HCT116 (cell line): ENCODE measurements around the gene SH3BP1.

ENCODE experiments used
- RAD21 ChIP-seq: IDR thresholded peaks from 2 replicates; pipeline ENCODE4 v1.6.1; 2012; ENCODE audit warnings: low read depth, mild to moderate bottlenecking
- YY1 ChIP-seq: IDR thresholded peaks from 2 replicates; pipeline ENCODE4 v1.6.1; 2011; ENCODE audit warnings: low read length, low read depth, moderate library complexity, mild to moderate bottlenecking; ENCODE audit not compliant: insufficient replicate concordance; ENCODE audit errors: extremely low read depth

DNA sequence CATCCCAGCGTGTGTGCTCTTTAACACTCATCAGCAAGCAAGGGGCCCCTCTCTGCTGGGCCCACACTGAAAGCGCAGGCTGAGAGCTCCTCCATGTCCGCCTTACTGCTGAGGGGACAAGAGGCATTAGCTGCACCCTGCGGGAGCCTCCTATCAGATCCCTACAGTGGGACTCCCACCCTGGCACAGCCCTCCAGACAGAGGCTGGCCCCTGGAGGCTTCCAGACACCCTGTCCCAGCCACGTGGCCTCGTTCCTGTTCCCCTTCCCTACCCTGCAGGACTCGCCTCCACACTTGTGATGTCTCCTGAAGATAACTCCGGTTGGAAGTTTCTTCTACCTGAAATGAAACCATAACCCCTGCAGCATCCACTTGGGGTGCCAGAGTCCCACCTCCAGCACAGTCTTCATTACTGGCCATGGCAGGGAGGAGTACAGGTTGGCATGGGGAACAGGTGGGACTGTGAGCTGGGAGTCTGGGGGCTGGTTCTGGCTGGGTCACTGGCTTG lies 5.0 kb upstream of the SH3BP1 start:
- TF ChIP-seq YY1 (no peak), RAD21 (no peak)
